IPS DF 6.9 (cell line): Measurements from ENCODE around the gene LMF1.

Source experiments
- DNase-seq: peaks from one replicate; pipeline ENCODE4 v3.0.0-alpha.2; 2013; ENCODE audit warnings: low read depth, low spot score
- H3K27ac ChIP-seq: one replicate; pipeline ENCODE4 v1.5.1; 2013; ENCODE audit warnings: low read length, control low read depth
- H3K27me3 ChIP-seq: 2 replicates; pipeline ENCODE4 v1.6.1; 2013; ENCODE audit warnings: mild to moderate bottlenecking, low read length; ENCODE audit not compliant: control insufficient read depth, insufficient read depth
- H3K36me3 ChIP-seq: 2 replicates; pipeline ENCODE4 v1.6.1; 2013; ENCODE audit warnings: low read length; ENCODE audit not compliant: control insufficient read depth, insufficient read depth
- H3K4me1 ChIP-seq: 2 replicates; pipeline ENCODE4 v1.6.1; 2013; ENCODE audit warnings: low read length; ENCODE audit not compliant: control insufficient read depth, insufficient read depth
- H3K4me3 ChIP-seq: 2 replicates; pipeline ENCODE4 v1.5.1; 2013; ENCODE audit warnings: mild to moderate bottlenecking, low read length
- H3K9me3 ChIP-seq: 2 replicates; pipeline ENCODE4 v1.6.1; 2013; ENCODE audit warnings: low read length, inconsistent platforms; ENCODE audit not compliant: control insufficient read depth, insufficient read depth
- WGBS: extraction: QIAGEN DNeasy Blood & Tissue Kit; methylation state at CpG from one replicate; pipeline ENCODE4 v1.1.7; 2013; ENCODE audit warnings: mixed read lengths, missing lambda C conversion rate; ENCODE audit not compliant: insufficient read length, insufficient coverage; 5-methylcytosine and 5-hydroxymethylcytosine counted together

Gene LMF1

GRCh38 chr16:898761-899682 lies 71.8 kb downstream of the LMF1 start:
- H3K4me3 ChIP-seq, result no peak overlapping the region
- no peaks in the 10 kb centered on the region; the same call in 1 of the 2 replicates for H3K36me3 ChIP-seq
- H3K9me3 ChIP-seq, result no peaks in the 10 kb centered on the region
- no peak for DNase-seq
- no peak overlapping the region for H3K27ac ChIP-seq
- H3K4me1 ChIP-seq, result no peaks in the 10 kb centered on the region
- WGBS, result no CpG with 5 or more reads among the region's 39 CpGs
- H3K27me3 ChIP-seq, result no peaks in the 10 kb centered on the region

GRCh38 chr16:898216-898615 lies 72.6 kb downstream of the LMF1 start:
- WGBS, result no CpG with 5 or more reads among the region's 11 CpGs
- H3K9me3 ChIP-seq, result no peaks in the 10 kb centered on the region

GRCh38 chr16:897701-898100 lies 73.1 kb downstream of the LMF1 start:
- Histone ChIP-seq H3K36me3 (no peaks in the 10 kb centered on the region; the same call in 1 of the 2 replicates), H3K4me1 (no peaks in the 10 kb centered on the region), H3K9me3 (no peaks in the 10 kb centered on the region), H3K4me3 (no peak overlapping the region), H3K27ac (no peak overlapping the region), H3K27me3 (no peaks in the 10 kb centered on the region)
- DNase-seq, result no peak
- no CpG with 5 or more reads among the region's 14 CpGs for WGBS

More at GRCh38 chr16:898216-898615, 72.6 kb downstream of the LMF1 start:
- no peak overlapping the region for H3K27ac ChIP-seq
- H3K36me3 ChIP-seq, result no peaks in the 10 kb centered on the region; the same call in 1 of the 2 replicates
- H3K4me1 ChIP-seq, result no peaks in the 10 kb centered on the region
- no peaks in the 10 kb centered on the region for H3K27me3 ChIP-seq
- H3K4me3 ChIP-seq, result no peak overlapping the region
- no peak for DNase-seq

- DNase-seq, result no peak
- Histone ChIP-seq H3K4me1 (no peaks in the 10 kb centered on the region), H3K9me3 (no peaks in the 10 kb centered on the region), H3K27me3 (no peaks in the 10 kb centered on the region), H3K27ac (no peak overlapping the region), H3K36me3 (no peaks in the 10 kb centered on the region; the same call in 1 of the 2 replicates), H3K4me3 (no peak overlapping the region)
- WGBS, result no CpG with 5 or more reads among the region's 18 CpGs
These were observed 73.6 kb downstream of the LMF1 start for GRCh38 chr16:897200-897543.

GRCh38 chr16:896261-897199 lies 74.3 kb downstream of the LMF1 start:
- Histone ChIP-seq H3K27me3 (no peaks in the 10 kb centered on the region), H3K4me1 (no peaks in the 10 kb centered on the region), H3K36me3 (no peaks in the 10 kb centered on the region; the same call in 1 of the 2 replicates), H3K9me3 (no peaks in the 10 kb centered on the region), H3K4me3 (no peak overlapping the region), H3K27ac (no peak overlapping the region)
- DNase-seq, result no peak
- WGBS, result no CpG with 5 or more reads among the region's 33 CpGs

- Histone ChIP-seq H3K36me3 (no peaks in the 10 kb centered on the region; the same call in 1 of the 2 replicates), H3K27ac (no peak overlapping the region), H3K4me1 (peaks cover 1% of the 10 kb centered on the region), H3K27me3 (no peaks in the 10 kb centered on the region), H3K9me3 (no peaks in the 10 kb centered on the region), H3K4me3 (no peak overlapping the region)
- DNase-seq, result no peak
- WGBS, result no CpG with 5 or more reads among the region's 24 CpGs
These were observed 75.4 kb downstream of the LMF1 start for GRCh38 chr16:895371-895770.

- DNase-seq, result no peak
- H3K9me3 ChIP-seq, result no peaks in the 10 kb centered on the region
- WGBS, result no CpG with 5 or more reads among the region's 24 CpGs
- no peak overlapping the region for H3K4me3 ChIP-seq
- H3K27ac ChIP-seq, result no peak overlapping the region
- no peaks in the 10 kb centered on the region; the same call in 1 of the 2 replicates for H3K36me3 ChIP-seq
- no peaks in the 10 kb centered on the region for H3K27me3 ChIP-seq
- peaks cover 3% of the 10 kb centered on the region for H3K4me1 ChIP-seq
These were observed 75.9 kb downstream of the LMF1 start for GRCh38 chr16:894841-895240.

GRCh38 chr16:894136-894535 lies 76.6 kb downstream of the LMF1 start:
- Histone ChIP-seq H3K27me3 (no peaks in the 10 kb centered on the region), H3K4me1 (peaks cover 3% of the 10 kb centered on the region), H3K4me3 (no peak overlapping the region), H3K27ac (no peak overlapping the region), H3K9me3 (no peaks in the 10 kb centered on the region), H3K36me3 (no peaks in the 10 kb centered on the region; the same call in 1 of the 2 replicates)
- no CpG with 5 or more reads among the region's 27 CpGs for WGBS
- DNase-seq, result no peak

GRCh38 chr16:893360-893759 lies 77.4 kb downstream of the LMF1 start:
- WGBS, result no CpG with 5 or more reads among the region's 18 CpGs
- Histone ChIP-seq H3K27ac (no peak overlapping the region), H3K36me3 (no peaks in the 10 kb centered on the region; the same call in 1 of the 2 replicates), H3K27me3 (no peaks in the 10 kb centered on the region), H3K4me3 (no peak overlapping the region), H3K4me1 (peaks cover 3% of the 10 kb centered on the region), H3K9me3 (no peaks in the 10 kb centered on the region)
- no peak for DNase-seq

- no peaks in the 10 kb centered on the region for H3K27me3 ChIP-seq
- H3K4me1 ChIP-seq, result peaks cover 3% of the 10 kb centered on the region
- no peaks in the 10 kb centered on the region for H3K9me3 ChIP-seq
- no CpG with 5 or more reads among the region's 35 CpGs for WGBS
- H3K36me3 ChIP-seq, result no peaks in the 10 kb centered on the region; the same call in 1 of the 2 replicates
- DNase-seq, result no peak
- no peak overlapping the region for H3K4me3 ChIP-seq
- H3K27ac ChIP-seq, result no peak overlapping the region
These were observed 78.1 kb downstream of the LMF1 start for GRCh38 chr16:892536-893255.
